Measurements from ENCODE around the gene SIGLEC11. TPM values are rescaled to one million over a fixed set of nuclear protein-coding genes. Genes with fewer than 3 reads are reported as not detected.

The SIGLEC11 gene
- total and polyA plus RNA-seq, 2 experiments from 2014 or later, result not detected

DNA sequence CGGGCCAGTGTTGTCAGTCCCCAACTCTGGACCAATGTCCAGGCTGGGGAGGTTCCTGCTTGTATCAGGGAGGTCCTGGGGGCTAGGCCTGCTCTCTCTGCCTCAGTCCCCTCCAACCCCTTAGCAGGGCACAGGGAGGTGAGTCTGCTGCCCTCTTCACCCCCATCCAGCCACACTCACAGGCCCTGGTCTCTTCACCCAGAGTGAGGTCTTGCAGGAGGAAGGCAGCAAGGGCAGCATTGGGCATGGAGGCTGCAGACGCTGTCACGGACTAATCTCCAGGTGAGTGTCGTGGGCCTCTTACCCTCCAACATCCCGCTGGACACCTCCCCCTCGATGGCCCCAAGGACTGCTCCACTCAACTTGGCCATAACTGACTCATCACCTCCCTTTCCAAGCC lies 11.9 kb upstream of the SIGLEC11 start:
- no peaks in the 10 kb centered on the region; the same call in 1 of the 3 replicates for H3K36me3 Mint-ChIP-seq (ENCODE audit: low read depth)
- H3K79me2 ChIP-seq (replicated peaks; ENCODE audit: insufficient read depth), result no peaks in the 10 kb centered on the region
- no peaks in the 10 kb centered on the region for H3K27me3 ChIP-seq (ENCODE audit: insufficient read depth)
- no peaks in the 10 kb centered on the region for H3K4me1 Mint-ChIP-seq
- H3K4me1 ChIP-seq (ENCODE audit: insufficient read depth), result no peaks in the 10 kb centered on the region
- TF ChIP-seq STAT1 (IDR thresholded peaks at IDR 0.05; ENCODE audit: unreplicated experiment), result no peak
- TF ChIP-seq, protein P1, sequence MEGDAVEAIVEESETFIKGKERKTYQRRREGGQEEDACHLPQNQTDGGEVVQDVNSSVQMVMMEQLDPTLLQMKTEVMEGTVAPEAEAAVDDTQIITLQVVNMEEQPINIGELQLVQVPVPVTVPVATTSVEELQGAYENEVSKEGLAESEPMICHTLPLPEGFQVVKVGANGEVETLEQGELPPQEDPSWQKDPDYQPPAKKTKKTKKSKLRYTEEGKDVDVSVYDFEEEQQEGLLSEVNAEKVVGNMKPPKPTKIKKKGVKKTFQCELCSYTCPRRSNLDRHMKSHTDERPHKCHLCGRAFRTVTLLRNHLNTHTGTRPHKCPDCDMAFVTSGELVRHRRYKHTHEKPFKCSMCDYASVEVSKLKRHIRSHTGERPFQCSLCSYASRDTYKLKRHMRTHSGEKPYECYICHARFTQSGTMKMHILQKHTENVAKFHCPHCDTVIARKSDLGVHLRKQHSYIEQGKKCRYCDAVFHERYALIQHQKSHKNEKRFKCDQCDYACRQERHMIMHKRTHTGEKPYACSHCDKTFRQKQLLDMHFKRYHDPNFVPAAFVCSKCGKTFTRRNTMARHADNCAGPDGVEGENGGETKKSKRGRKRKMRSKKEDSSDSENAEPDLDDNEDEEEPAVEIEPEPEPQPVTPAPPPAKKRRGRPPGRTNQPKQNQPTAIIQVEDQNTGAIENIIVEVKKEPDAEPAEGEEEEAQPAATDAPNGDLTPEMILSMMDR (conservative IDR thresholded peaks at IDR 0.05; ENCODE audit: low read depth in 2 of 2), result no peak
- TF ChIP-seq POLR2AphosphoS5 (IDR thresholded peaks at IDR 0.05; ENCODE audit: low read depth), result no peak
- no peak for TF ChIP-seq ZNF114 (CRISPR knock-in tag; IDR thresholded peaks at IDR 0.05)
- no peak for TF ChIP-seq EZH2 (IDR thresholded peaks at IDR 0.05; ENCODE audit: low read depth, unreplicated experiment)
- TF ChIP-seq, protein P2, sequence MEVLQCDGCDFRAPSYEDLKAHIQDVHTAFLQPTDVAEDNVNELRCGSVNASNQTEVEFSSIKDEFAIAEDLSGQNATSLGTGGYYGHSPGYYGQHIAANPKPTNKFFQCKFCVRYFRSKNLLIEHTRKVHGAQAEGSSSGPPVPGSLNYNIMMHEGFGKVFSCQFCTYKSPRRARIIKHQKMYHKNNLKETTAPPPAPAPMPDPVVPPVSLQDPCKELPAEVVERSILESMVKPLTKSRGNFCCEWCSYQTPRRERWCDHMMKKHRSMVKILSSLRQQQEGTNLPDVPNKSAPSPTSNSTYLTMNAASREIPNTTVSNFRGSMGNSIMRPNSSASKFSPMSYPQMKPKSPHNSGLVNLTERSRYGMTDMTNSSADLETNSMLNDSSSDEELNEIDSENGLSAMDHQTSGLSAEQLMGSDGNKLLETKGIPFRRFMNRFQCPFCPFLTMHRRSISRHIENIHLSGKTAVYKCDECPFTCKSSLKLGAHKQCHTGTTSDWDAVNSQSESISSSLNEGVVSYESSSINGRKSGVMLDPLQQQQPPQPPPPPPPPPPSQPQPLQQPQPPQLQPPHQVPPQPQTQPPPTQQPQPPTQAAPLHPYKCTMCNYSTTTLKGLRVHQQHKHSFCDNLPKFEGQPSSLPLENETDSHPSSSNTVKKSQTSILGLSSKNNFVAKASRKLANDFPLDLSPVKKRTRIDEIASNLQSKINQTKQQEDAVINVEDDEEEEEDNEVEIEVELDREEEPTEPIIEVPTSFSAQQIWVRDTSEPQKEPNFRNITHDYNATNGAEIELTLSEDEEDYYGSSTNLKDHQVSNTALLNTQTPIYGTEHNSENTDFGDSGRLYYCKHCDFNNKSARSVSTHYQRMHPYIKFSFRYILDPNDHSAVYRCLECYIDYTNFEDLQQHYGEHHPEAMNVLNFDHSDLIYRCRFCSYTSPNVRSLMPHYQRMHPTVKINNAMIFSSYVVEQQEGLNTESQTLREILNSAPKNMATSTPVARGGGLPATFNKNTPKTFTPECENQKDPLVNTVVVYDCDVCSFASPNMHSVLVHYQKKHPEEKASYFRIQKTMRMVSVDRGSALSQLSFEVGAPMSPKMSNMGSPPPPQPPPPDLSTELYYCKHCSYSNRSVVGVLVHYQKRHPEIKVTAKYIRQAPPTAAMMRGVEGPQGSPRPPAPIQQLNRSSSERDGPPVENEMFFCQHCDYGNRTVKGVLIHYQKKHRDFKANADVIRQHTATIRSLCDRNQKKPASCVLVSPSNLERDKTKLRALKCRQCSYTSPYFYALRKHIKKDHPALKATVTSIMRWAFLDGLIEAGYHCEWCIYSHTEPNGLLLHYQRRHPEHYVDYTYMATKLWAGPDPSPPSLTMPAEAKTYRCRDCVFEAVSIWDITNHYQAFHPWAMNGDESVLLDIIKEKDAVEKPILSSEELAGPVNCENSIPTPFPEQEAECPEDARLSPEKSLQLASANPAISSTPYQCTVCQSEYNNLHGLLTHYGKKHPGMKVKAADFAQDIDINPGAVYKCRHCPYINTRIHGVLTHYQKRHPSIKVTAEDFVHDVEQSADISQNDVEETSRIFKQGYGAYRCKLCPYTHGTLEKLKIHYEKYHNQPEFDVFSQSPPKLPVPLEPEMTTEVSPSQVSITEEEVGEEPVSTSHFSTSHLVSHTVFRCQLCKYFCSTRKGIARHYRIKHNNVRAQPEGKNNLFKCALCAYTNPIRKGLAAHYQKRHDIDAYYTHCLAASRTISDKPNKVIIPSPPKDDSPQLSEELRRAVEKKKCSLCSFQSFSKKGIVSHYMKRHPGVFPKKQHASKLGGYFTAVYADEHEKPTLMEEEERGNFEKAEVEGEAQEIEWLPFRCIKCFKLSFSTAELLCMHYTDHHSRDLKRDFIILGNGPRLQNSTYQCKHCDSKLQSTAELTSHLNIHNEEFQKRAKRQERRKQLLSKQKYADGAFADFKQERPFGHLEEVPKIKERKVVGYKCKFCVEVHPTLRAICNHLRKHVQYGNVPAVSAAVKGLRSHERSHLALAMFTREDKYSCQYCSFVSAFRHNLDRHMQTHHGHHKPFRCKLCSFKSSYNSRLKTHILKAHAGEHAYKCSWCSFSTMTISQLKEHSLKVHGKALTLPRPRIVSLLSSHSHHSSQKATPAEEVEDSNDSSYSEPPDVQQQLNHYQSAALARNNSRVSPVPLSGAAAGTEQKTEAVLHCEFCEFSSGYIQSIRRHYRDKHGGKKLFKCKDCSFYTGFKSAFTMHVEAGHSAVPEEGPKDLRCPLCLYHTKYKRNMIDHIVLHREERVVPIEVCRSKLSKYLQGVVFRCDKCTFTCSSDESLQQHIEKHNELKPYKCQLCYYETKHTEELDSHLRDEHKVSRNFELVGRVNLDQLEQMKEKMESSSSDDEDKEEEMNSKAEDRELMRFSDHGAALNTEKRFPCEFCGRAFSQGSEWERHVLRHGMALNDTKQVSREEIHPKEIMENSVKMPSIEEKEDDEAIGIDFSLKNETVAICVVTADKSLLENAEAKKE (CRISPR knock-in tag; IDR thresholded peaks at IDR 0.05), result no peak
- TF ChIP-seq, protein P3, sequence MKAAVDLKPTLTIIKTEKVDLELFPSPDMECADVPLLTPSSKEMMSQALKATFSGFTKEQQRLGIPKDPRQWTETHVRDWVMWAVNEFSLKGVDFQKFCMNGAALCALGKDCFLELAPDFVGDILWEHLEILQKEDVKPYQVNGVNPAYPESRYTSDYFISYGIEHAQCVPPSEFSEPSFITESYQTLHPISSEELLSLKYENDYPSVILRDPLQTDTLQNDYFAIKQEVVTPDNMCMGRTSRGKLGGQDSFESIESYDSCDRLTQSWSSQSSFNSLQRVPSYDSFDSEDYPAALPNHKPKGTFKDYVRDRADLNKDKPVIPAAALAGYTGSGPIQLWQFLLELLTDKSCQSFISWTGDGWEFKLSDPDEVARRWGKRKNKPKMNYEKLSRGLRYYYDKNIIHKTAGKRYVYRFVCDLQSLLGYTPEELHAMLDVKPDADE (IDR thresholded peaks at IDR 0.05), result no peak
- no peak for TF ChIP-seq ZNF331 (CRISPR knock-in tag; IDR thresholded peaks at IDR 0.05; ENCODE audit: low read depth)
- TF ChIP-seq CREB1 (CRISPR knock-in tag; IDR thresholded peaks at IDR 0.05; ENCODE audit: low read depth), result no peak
- TF ChIP-seq EZH2phosphoT487 (IDR thresholded peaks at IDR 0.05; ENCODE audit: unreplicated experiment), result no peak
- TF ChIP-seq NANOG (IDR thresholded peaks at IDR 0.05; ENCODE audit: borderline replicate concordance), result no peak
- TF ChIP-seq, protein P4, sequence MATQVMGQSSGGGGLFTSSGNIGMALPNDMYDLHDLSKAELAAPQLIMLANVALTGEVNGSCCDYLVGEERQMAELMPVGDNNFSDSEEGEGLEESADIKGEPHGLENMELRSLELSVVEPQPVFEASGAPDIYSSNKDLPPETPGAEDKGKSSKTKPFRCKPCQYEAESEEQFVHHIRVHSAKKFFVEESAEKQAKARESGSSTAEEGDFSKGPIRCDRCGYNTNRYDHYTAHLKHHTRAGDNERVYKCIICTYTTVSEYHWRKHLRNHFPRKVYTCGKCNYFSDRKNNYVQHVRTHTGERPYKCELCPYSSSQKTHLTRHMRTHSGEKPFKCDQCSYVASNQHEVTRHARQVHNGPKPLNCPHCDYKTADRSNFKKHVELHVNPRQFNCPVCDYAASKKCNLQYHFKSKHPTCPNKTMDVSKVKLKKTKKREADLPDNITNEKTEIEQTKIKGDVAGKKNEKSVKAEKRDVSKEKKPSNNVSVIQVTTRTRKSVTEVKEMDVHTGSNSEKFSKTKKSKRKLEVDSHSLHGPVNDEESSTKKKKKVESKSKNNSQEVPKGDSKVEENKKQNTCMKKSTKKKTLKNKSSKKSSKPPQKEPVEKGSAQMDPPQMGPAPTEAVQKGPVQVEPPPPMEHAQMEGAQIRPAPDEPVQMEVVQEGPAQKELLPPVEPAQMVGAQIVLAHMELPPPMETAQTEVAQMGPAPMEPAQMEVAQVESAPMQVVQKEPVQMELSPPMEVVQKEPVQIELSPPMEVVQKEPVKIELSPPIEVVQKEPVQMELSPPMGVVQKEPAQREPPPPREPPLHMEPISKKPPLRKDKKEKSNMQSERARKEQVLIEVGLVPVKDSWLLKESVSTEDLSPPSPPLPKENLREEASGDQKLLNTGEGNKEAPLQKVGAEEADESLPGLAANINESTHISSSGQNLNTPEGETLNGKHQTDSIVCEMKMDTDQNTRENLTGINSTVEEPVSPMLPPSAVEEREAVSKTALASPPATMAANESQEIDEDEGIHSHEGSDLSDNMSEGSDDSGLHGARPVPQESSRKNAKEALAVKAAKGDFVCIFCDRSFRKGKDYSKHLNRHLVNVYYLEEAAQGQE (IDR thresholded peaks at IDR 0.05; ENCODE audit: unreplicated experiment), result no peak
- no peak for TF ChIP-seq JUNB (IDR thresholded peaks at IDR 0.05; ENCODE audit: unreplicated experiment)
- H3K27me3 Mint-ChIP-seq (ENCODE audit: insufficient read depth, low read depth, poor library complexity), result peaks cover 8% of the 10 kb centered on the region
- H3K4me2 ChIP-seq, result no peak overlapping the region
- no peaks in the 10 kb centered on the region for H4K20me1 ChIP-seq (replicated peaks; ENCODE audit: insufficient read depth)
- H3F3A ChIP-seq (replicated peaks; ENCODE audit: low read depth), result no peaks in the 10 kb centered on the region
- no peaks in the 10 kb centered on the region for H3K9me3 Mint-ChIP-seq
- H3K4me3 Mint-ChIP-seq, result no peak overlapping the region
- H3K4me3 ChIP-seq, result no peak overlapping the region
- H2AFZ ChIP-seq, result no peak overlapping the region
- no peaks in the 10 kb centered on the region for H3K36me3 ChIP-seq (ENCODE audit: insufficient read depth)
- DNase-seq (ENCODE audit: low spot score) (no peak), ATAC-seq (no peak)
- H3K9me2 ChIP-seq (ENCODE audit: insufficient read depth), result no peaks in the 10 kb centered on the region
- no peak overlapping the region; the same call in 1 of the 2 replicates for H3K27ac Mint-ChIP-seq
- no peak overlapping the region for H3K27ac ChIP-seq (ENCODE audit: low read depth)
